HPDE6-E6E7 (cell line): ENCODE data around the gene SLC22A2.
"Not testable (repeated sequence)": the region's sequence is repeated elsewhere in the genome, so short reads cannot be mapped to it uniquely, and the experiment has no call there.

ENCODE experiments used
- DNase-seq: peaks from one replicate; pipeline ENCODE4 v3.0.0; 2011; ENCODE audit warnings: missing footprints; ENCODE audit errors: extremely low spot score

The SLC22A2 gene

DNA sequence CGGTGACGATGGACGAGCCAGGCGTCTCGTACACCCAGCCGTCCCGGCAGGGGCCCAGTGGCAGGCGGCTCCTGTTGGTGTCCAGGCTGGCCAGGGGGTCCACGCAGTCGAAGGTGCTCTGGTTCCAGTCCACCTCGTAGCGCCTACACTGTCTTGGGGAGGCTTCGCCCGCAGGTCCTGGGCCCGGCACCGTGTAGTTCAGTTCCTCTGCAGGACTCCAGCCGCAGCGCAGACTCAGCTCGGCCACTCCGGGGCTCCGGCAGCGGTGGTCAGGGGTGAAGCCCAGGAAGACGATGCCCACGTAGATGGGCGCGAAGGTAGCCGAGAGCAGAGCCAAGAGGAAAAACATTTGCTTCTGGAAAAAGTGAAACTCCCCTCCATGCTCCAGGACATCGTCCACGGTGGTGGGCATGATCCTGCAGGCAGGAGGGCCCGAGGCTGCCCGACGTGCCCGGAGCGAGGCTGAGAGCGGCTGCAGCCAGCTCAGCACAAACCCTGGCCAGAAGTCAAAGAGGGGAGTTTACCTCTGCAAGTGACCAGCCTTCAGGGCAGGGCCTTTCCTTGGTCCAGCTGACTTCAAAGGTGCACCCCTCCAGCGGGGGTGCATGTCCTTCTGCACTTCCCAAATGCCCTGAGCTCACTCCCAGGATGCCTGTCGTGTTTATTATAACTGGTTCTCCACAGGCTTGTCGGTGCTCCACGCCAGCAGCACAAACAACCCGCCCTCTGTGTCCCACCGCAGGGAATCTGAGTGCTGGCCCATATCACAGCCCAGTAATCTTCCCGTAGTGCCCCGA is at the start of gene SLC22A2:
Gene SLC22A2 (minus strand): TSS at position 476 of the 797 bp plus-strand sequence. CDS start 64 bp downstream, at position 412.
- DNase-seq, result no peak

DNA sequence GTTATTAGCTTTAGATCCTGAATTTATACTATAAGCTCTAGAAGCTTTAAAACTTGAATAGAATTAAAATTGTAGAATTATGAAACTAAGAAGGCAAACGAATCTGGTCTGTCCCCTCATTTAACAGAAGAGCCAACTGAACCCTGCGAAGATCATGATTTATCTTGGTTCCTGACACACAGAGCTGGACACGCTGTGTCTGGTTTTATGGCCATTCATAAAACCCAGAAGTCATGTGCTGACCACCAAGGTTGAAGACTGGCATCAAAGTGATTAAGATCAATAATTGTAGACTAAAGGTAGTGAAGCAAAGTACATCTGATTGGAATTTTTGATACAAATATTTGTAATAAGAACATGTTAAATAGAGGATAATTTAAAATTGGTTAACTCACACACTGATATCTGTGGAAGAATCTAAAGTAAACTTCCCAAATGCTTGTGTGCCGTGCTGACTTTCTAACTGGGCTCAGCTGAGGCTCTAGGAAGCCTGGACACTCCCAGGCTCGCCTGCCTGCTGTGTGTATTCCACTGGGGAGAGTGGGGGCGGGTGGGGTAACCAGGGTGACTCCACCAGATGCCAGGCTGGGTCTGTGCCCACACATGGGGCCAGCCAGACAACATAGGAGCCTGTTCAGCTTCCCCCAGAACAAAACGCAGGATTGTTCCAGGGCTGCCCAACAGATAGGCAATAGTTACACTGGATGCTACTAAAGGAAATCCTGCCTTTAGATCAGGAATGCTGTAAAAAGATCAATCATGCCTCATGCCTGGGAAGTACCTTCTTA is 47.5 kb upstream of the SLC22A2 start:
- no peak for DNase-seq

DNA sequence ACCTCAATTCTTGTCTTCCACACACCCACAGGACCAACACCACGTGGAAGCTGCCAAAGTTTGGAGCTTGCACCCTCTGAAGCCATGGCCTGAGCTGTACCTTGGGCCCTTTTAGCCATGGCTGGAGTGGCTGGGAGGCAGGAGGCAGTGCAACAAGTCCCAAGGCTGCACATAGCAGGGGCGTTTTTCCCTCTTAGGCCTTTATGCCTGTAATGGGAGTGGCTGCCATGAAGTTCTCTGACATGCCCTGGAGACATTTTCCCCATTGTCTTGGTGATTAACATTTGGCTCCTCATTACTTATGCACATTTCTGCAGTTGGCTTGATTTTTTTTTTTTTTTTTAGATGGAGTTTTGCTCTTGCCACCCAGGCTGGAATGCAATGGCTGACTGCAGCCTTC is 45.2 kb upstream of the SLC22A2 start:
- DNase-seq, result no peak

DNA sequence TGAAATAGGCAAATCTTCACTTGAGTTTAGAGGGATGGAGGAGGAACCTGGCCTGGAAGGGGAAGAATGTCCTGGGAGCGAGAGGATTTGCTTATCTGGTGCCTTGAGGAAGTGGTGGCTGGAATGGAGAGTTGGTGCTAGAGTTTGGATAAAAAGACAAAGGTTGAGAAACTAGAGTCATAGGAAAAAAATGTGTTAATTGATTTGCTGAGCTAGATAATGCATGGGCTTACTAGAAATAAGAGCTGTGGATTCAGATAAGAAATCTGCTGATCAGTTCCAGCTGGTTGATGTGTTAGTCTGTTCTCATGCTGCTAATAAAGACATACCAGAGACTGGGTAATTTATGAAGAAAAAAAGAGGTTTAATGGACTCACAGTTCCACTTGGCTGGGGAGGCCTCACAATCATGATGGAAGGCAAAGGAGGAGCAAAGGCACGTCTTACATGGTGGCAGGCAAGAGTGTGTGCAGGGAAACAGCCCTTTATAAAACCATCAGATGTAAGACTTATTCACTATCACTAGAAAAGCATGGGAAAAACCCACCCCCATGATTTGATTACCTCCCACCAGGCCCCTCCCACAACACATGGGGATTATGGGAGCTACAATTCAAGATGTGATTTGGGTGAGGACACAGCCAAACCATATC is 43.9 kb upstream of the SLC22A2 start:
- not testable (repeated sequence) for DNase-seq

DNA sequence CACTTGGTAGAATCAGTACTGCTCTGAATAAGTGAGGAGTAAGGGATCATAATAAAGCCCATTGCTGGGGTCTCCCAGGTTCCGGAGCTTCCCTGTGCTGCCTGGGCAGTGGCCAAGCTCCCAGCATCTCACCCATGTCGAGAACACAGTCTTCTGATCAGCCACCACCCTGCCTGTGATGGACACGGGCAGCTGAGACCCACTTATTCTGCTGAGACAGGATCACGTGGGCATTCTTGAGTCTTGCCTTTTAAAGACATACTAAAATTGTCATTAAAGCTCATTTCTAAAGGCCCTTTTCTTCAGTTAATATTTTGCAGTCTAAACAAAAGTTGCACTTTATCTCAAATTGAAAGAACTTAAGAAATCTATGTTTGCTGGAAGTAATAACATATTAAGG is 42.7 kb upstream of the SLC22A2 start:
- no peak for DNase-seq

DNA sequence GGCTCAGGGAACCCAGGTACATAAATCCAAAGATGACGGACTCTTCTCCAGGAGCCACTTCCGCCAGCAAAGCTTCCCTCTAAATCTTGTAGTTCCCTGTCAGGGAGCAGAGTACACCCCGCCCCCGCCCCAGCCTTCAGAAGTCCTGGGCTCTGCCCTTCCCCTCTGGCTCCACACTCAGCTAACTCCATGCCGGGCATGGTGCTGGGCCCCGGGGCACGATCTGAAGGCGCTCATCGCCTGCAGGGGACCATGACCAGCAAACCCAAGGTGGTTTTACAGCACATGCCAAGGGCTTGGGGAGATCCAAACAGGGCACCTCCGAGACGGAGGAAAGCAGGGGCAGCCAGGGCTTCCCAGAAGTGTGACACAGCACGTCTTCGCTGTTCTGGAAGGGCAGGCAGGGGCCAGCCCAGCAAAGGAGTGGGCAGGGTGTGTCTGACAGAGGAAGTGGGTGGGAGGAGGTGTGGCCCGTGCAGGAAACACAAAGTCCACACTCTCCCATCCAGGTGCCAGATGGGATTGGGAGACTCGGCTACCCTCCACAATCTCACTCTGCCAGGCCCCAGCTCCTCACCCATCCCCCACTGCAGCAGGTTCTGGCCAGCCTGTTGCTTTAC is 41.6 kb upstream of the SLC22A2 start:
- DNase-seq, result peak; percentile 71

DNA sequence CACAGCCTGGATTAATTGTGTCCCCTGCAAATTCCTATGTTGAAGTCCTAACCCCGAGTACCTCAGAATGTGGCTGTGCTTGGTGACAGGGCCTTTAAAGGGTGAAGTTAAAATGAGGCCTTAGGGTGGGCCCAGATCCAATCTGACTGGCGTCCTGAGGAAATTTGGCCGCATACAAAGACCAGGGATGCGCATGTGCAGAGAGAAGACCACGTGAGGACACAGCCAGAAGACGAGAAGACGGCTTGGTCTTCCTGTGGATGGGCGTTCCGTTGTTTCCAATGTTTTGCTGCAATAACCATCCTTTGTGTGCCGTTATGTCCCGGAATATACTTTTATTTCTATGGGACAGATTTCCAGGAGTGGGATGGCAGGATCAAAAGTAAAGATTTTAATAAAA is 40.9 kb upstream of the SLC22A2 start:
- no peak for DNase-seq

DNA sequence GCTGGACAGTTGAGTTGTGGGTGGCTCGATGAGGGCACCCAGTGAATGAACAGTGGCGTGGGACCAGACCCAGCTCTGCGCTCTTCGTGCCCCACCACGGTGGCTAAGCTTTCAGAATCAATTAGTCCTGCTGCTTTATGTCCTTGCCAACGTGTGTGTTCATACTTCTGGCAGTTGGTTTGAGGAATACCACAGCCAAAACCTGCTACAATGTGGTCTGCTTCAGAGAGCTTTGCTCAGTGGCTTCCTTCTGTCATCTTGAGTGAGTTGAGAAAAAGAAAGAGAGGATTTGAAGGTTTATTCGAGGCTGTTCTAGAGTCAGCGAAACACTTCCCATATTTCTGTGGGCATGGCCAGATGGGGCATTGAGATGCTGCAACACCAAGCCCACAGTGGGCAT is 39.5 kb upstream of the SLC22A2 start:
- no peak for DNase-seq

DNA sequence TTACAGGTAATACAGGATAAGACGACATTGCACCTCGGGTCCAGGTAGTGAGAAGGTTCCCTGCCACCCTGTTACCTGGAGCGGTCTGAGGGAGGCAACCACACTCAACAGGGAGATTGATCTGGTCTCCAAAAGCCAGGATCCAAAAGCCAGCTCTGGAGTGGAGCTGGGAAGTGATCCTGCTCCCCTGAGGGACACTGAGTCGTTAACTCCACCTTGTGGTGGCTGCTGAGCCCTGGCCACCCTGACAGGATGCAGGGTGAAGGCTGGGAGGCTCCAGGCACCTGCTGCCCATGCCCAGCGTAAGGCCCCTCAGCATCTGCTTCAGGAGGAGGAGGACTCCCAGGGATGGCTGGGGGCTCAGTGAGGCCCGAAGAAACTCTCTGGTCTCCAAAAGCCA is 38.7 kb upstream of the SLC22A2 start:
- DNase-seq, result no peak

DNA sequence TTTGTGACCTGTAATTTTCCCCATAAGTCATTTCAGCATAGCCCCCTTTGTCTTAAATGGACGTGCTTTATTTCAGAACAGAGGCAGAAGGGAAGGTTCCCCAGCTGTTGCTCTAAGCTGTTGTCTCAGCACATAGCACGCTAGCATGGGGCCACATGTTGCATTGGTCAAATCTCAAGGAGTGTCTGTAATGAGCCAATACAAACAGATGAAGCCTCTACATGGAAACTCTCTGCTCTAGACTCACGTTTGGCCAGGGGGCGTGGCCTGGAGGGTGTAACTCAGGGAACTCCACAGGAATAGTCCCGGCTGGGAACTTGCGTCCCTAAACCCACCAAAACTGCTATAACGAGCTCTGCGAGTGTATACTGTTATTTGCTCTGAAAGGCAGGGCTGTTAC is 35.2 kb upstream of the SLC22A2 start:
- no peak for DNase-seq

DNA sequence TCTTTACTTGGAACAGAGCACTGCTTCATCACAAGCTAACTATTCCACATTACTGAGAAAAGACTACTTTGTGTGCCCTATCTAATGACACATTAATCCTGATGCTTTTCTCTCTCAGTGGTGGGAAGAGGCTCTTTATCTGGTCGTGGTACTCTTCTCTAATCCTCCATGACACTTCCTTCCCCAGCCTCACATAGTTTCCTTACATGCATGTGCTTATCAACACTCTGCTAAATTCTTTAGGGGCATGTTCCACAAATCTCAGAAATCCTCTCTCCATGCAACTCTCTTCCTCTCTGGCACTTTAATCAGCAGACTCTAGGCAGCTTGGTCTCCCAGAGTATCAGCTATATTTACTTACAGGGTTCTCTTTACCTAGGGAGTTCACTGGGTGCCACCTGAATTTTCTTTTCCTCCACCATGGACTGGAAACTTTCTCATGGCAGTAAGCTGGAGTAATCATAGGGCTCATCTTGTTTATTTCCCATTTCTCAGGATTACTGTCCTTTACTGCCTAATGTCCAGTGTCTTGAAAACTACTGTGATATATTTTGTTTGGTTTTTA is 27.0 kb upstream of the SLC22A2 start:
- no peak for DNase-seq

DNA sequence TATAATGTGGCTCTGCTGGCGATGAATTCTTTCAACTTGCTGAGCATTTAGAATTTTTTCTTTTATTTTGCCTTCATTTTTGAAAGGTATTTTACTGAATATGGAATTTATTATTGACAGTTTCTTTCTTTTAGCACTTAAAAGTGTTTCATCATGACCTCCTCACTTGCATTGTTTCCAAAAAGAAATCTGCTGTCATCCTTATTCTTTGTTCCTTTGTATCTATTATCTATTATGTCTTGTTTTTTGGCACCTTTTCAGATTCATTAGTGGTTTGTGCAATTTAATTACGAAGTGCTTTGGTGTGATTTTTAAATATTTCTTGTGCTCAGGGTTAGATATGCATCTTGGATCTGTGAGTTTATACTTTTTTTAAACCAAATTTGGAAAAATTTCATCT is 26.0 kb upstream of the SLC22A2 start:
- DNase-seq, result no peak

DNA sequence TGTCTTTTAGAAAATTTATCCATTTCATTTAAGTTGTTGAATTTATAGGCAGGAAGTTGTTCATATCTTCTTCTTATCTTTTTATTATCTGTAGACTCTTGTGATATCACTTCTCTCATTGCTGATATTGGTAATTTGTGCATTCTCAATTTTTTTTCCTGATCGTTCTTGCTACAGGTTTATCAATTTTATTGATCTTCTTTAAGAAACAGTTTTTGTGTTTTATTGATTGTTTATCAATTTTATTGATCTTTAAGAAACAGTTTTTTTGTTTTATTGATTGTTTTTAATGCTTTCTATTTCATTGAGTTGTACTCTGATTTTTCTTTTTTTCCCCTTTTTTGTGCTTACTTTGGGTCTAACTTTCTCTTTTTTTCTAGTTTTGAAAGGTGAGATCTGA is 23.8 kb upstream of the SLC22A2 start:
- DNase-seq, result no peak

DNA sequence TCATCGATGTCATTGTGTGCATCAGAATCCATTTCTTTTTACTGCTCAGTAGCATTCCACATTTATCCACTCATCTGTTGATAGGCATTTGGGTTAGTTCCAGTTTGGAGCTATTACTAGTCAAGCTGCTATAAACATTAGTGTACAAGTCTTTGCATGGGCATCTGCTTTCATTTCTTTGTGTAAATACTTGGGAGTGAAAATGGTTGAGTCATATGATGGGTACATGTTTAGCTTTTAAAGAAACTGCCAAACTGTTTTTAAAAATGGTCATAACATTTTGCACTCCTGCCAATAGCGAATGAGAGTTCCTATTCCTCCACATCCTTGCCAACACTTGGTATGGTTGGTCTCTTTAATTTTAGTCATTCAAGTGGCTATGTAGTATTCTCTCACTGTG is 21.2 kb upstream of the SLC22A2 start:
- DNase-seq, result peak; percentile 13

DNA sequence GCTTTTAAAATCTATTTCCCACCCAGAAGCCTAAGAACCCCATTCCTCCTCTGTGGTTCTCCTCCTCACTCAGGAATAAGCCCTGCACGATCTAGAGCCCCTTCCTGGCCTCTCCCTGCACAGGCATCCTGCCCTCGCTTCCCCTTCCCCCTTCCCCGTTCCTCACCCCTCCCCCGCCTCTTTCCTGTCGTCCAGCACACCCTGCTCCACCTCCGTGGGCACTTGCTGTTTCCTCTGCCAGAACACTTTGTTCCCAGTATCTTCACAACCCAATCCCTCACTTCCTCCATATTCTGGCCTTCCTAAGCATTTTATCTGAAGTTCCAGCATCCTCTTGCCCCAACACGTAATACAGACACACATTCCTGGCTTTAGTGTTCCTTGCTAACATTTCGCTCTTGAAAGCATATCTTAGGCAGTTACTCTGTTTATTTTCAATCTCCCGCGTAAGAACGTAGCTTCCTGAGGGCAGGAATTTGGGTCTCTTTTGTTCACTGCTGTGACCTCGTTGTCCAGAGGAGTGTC is 20.2 kb upstream of the SLC22A2 start:
- no peak for DNase-seq

DNA sequence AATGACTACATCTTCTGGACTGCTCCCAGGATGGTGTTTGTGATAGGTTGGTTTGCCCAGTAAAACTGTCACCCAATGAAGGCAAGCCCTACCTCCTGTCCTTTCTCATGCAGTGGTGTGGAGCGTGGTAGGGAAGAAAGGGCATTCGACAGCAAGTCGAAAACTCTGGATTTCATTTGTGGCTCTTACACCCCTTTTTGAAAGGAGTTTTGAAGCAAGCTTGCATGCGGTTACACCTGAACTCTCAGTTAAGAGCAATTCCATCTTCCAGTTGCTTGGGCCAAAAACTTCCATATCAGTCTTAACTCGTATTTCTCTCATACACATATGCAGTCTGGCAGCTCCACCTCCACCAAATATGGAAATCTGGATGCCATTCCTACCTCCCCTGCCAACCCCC is 19.7 kb upstream of the SLC22A2 start:
- no peak for DNase-seq

DNA sequence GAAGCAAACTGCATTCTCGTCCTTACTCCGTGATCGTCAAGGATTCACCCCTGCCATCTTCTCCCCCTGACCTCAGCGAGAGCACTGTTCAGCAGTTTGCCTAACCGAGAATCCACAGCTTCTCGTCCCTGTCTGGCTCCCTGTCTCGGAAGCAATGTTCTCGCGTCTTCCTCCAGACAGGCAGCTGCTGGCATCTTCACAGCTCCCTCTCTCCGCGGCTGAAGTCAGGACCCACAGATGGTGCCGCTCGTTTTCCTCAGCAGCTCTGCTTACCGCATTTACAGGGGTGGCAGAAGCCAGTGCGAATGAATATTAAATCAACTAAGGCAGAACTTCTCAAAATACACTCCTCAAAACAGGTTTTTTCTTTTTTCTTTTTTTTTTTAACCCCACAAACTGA is 18.9 kb upstream of the SLC22A2 start:
- DNase-seq, result no peak

DNA sequence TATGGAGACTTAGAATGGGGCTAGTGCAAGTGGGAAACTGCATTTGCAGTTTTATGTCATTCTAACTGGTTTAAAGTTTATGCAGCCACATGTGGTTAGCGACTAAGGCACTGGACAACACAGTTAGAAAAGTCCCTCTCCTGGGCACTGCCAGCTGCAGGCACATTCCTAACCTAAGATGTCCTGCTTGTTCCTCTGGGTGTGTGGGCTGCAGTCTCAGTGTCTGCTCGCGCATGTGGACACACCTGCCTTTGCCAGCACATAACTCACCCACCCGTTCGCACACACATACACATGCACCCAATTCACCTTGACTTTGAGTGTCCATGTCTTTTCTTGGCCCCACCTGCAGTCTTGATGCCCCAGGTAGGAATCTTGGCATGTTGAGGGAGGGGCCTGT is 18.5 kb upstream of the SLC22A2 start:
- DNase-seq, result no peak

DNA sequence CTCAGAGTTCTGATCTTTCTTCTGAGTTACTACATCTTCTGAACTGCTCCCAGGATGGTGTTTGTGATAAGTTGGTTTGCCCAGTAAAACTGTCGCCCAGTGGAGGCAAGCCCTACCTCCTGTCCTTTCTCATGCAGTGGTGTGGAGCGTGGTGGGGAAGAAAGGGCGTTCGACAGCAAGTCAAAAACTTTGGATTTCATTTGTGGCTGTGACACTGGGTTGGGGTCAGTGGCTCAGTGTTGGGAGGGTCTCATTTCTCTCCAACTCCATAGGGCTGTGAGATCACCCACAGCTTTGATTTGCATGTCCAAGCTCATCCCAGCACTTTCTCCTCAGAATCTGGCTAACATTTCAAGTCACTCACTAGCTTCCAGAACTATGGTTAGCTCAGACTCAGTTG is 17.5 kb upstream of the SLC22A2 start:
- DNase-seq, result no peak

DNA sequence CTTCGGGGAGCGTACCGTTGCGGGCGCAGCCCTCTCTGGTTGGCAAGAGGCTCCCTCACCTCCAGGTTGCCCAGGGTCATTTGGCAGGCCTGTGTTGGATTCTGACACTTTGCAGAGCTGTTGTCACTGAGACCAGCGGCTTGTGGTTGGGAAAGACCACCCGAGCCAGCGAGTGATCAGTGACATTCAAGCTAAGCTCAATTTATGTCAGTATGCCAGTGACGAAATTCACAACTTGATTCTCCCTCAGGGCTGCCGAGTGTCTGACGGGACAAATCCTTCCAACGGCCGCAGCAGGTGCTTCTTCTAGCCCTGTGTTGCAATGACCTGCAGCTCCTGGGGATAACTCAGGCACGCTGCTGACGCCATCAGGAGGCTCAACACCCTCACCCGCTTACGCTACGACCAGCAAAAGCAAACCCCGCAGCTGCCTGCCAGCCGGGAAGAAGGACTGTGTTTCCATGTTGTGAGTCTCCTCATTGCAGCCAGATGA is 16.9 kb upstream of the SLC22A2 start:
- no peak for DNase-seq

DNA sequence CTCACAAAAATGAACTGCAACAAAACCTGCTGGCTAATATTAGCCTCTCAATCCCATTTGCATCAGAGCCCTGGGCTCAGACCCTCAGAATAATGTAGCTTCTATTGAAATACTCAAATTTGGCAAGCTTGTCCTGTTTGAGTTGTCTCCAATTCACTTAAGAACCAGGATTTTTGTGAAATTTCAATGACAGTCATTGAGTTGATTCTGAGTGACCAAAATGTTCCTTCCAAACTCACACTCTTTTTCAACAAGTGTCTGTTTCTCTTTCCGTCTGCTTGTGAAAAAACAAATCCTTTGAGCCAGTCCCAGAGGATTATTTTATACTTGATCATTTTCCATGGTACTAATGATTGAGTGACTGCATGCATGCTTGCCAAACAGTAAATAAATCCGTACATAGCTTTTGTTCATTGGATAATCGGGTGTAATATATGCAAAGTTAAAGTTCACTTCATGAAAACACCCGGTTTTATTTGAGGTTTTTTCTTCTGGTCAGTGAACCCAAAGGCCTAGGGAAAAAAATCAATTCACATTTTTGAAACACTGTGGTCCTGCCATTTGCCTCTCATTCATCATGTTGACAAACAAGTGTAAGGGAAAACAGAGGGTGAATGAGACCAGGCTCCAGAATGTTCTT is 16.4 kb upstream of the SLC22A2 start:
- DNase-seq, result no peak
